SU-DHL-6 (cell line): ENCODE results near the gene PNPLA6.

Experiments
- H2AFZ ChIP-seq: fragments of 200-600 bp; sonication (generic); 2 replicates; pipeline ENCODE4 v1.6.1; 2014; ENCODE audit warnings: low read depth, mild to moderate bottlenecking, moderate library complexity, mixed read lengths, antibody characterized with exemption, low read length; ENCODE audit not compliant: severe bottlenecking
- H3F3A ChIP-seq: fragments of 200-600 bp; shearing (Covaris generic); 2 replicates; pipeline ENCODE4 v1.6.0; 2016; ENCODE audit warnings: antibody characterized with exemption, mild to moderate bottlenecking; ENCODE audit not compliant: insufficient read depth
- H3K27ac ChIP-seq: fragments of 200-600 bp; sonication (generic); 2 replicates; pipeline ENCODE4 v1.5.1; 2016; ENCODE audit warnings: low read depth, mild to moderate bottlenecking, low read length, moderate library complexity, mixed read lengths
- H3K27me3 ChIP-seq: fragments of 200-600 bp; sonication (generic), shearing (Covaris generic); 2 replicates; pipeline ENCODE4 v1.6.0; 2014; ENCODE audit warnings: mild to moderate bottlenecking, low read length
- H3K36me3 ChIP-seq: fragments of 200-600 bp; sonication (generic); 2 replicates; pipeline ENCODE4 v1.6.1; 2014; ENCODE audit warnings: mild to moderate bottlenecking, low read length, mixed read lengths
- H3K4me2 ChIP-seq: fragments of 300-600, 200-600 bp; shearing (Covaris generic), sonication (generic); 2 replicates; pipeline ENCODE4 v1.6.0; 2014; ENCODE audit warnings: low read length, low read depth, mild to moderate bottlenecking; ENCODE audit not compliant: poor library complexity, severe bottlenecking
- H3K4me3 ChIP-seq: fragments of 200-600 bp; sonication (generic); 2 replicates; pipeline ENCODE4 v1.5.1; 2014; ENCODE audit warnings: antibody characterized with exemption, low read length, mild to moderate bottlenecking, mixed read lengths; ENCODE audit not compliant: insufficient read depth, poor library complexity, severe bottlenecking
- H3K79me2 ChIP-seq: fragments of 200-600 bp; sonication (generic); 2 replicates; pipeline ENCODE4 v1.6.1; 2014; ENCODE audit warnings: mild to moderate bottlenecking, low read length, moderate library complexity; ENCODE audit not compliant: insufficient read depth
- H3K9ac ChIP-seq: fragments of 200-600 bp; sonication (generic); 2 replicates; pipeline ENCODE4 v1.7.0; 2014; ENCODE audit warnings: mild to moderate bottlenecking, low read length
- H3K9me2 ChIP-seq: fragments of 200-600 bp; sonication (generic); replicated peaks from 2 replicates; pipeline ENCODE4 v1.6.1; 2014; ENCODE audit warnings: low read length; ENCODE audit not compliant: insufficient read depth
- H3K9me3 ChIP-seq: fragments of 200-600 bp; sonication (generic); 2 replicates; pipeline ENCODE4 v1.6.1; 2014; ENCODE audit warnings: low read length, mixed read lengths; ENCODE audit not compliant: insufficient read depth
- H4K20me1 ChIP-seq: fragments of 200-600 bp; sonication (generic); 2 replicates; pipeline ENCODE4 v1.6.1; 2014; ENCODE audit warnings: low read depth, mild to moderate bottlenecking, antibody characterized with exemption, low read length, moderate library complexity, mixed read lengths
- EZH2phosphoT487 ChIP-seq: fragments of 200-600 bp; sonication (generic), shearing (Covaris generic); conservative IDR thresholded peaks from 2 replicates; pipeline ENCODE4 v1.6.1; 2018; ENCODE audit warnings: mild to moderate bottlenecking, antibody characterized with exemption, low read length, moderate library complexity, mixed read lengths
- TF ChIP-seq, protein P1 (sequence below): fragments of 200-600 bp; sonication (generic); IDR thresholded peaks from one replicate; pipeline ENCODE4 v1.5.1; 2017; ENCODE audit warnings: antibody characterized with exemption, mild to moderate bottlenecking, low read length, moderate library complexity; ENCODE audit not compliant: insufficient read depth, poor library complexity, severe bottlenecking

The PNPLA6 gene

DNA sequence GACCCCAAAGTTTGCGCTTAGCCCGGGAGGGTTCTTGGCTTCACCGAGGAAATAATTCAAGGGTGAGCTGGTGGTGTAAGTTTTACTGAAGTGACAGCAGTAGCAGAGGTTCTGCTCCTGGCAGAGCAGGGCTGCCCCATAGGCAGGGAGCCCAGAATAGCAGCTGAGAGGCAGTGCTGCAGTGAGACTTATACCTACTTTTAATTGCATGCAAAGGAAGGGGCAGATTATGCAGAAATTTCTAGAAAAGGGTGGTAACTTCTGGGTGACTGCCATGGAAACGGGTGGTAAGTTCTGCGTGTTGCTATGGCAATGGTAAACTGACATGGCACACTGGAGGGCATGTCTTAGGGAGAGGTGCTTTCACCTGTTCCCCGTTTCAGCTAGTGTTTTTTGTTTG lies 42.6 kb downstream of the PNPLA6 start:
- no peak for TF ChIP-seq EZH2phosphoT487
- TF ChIP-seq, protein P1, sequence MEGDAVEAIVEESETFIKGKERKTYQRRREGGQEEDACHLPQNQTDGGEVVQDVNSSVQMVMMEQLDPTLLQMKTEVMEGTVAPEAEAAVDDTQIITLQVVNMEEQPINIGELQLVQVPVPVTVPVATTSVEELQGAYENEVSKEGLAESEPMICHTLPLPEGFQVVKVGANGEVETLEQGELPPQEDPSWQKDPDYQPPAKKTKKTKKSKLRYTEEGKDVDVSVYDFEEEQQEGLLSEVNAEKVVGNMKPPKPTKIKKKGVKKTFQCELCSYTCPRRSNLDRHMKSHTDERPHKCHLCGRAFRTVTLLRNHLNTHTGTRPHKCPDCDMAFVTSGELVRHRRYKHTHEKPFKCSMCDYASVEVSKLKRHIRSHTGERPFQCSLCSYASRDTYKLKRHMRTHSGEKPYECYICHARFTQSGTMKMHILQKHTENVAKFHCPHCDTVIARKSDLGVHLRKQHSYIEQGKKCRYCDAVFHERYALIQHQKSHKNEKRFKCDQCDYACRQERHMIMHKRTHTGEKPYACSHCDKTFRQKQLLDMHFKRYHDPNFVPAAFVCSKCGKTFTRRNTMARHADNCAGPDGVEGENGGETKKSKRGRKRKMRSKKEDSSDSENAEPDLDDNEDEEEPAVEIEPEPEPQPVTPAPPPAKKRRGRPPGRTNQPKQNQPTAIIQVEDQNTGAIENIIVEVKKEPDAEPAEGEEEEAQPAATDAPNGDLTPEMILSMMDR = no peak
- no peak overlapping the region for H3K9ac ChIP-seq
- no peaks in the 10 kb centered on the region for H3K9me3 ChIP-seq
- H3F3A ChIP-seq = no peaks in the 10 kb centered on the region
- no peak overlapping the region for H3K27ac ChIP-seq
- H3K4me2 ChIP-seq = no peak overlapping the region
- no peaks in the 10 kb centered on the region for H4K20me1 ChIP-seq
- H2AFZ ChIP-seq = no peak overlapping the region
- no peaks in the 10 kb centered on the region for H3K27me3 ChIP-seq
- H3K36me3 ChIP-seq = no peaks in the 10 kb centered on the region
- no peak overlapping the region for H3K4me3 ChIP-seq
- no peaks in the 10 kb centered on the region for H3K9me2 ChIP-seq
- no peaks in the 10 kb centered on the region for H3K79me2 ChIP-seq

DNA sequence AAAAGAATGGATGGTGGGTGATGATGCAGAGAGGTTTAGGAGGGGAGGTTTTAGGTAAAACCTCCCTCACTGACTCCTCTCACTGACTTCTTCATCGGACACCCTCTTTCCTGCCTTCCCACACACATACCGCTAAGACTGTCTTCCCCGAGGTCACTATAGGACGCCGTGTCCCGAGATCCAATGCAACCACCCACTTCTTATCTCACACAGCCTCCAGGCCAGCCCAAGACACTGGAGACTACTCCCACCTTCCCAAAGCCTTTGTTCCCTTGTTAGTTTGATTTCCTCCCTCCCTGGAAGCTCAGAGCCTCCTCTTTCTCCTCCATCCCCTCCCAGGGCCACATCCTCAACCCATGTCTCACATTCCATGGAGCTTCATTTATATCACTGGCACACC lies 43.7 kb downstream of the PNPLA6 start:
- Histone ChIP-seq H3F3A (no peaks in the 10 kb centered on the region), H3K4me3 (no peak overlapping the region), H3K36me3 (no peaks in the 10 kb centered on the region), H2AFZ (no peak overlapping the region), H3K79me2 (no peaks in the 10 kb centered on the region), H3K9ac (no peak overlapping the region), H3K9me2 (no peaks in the 10 kb centered on the region), H3K9me3 (no peaks in the 10 kb centered on the region), H3K27me3 (no peaks in the 10 kb centered on the region), H3K4me2 (no peak overlapping the region), H4K20me1 (no peaks in the 10 kb centered on the region), H3K27ac (no peak overlapping the region)
- TF ChIP-seq, protein P1 = no peak
- TF ChIP-seq EZH2phosphoT487 = no peak

DNA sequence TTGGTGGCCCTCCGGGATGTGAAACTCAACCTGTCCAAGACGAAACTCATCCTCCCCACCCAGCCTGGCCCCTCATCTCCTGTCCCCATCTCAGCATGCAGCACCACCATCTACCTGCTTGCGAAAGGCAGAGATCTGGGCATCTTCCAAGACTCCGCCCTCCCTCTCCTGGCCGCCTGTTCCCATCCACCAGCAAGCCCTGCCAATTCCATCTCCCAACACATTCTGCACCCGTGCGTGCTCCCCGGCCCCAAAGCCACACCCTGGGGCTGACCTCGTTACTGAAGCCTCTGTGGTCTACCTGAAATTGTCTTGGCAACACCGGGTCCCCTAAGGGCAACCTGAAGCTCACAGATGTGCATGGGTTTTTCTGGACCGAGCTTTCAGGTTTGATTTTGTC lies 46.9 kb downstream of the PNPLA6 start:
- Histone ChIP-seq H3K27ac (no peak overlapping the region), H3K27me3 (no peaks in the 10 kb centered on the region), H3K9me3 (no peaks in the 10 kb centered on the region), H3K79me2 (no peaks in the 10 kb centered on the region), H3K4me3 (no peak overlapping the region), H3K36me3 (no peaks in the 10 kb centered on the region), H4K20me1 (no peaks in the 10 kb centered on the region), H3K4me2 (no peak overlapping the region), H2AFZ (no peak overlapping the region), H3K9me2 (no peaks in the 10 kb centered on the region), H3K9ac (no peak overlapping the region), H3F3A (no peaks in the 10 kb centered on the region)
- TF ChIP-seq, protein P1 = no peak
- no peak for TF ChIP-seq EZH2phosphoT487

DNA sequence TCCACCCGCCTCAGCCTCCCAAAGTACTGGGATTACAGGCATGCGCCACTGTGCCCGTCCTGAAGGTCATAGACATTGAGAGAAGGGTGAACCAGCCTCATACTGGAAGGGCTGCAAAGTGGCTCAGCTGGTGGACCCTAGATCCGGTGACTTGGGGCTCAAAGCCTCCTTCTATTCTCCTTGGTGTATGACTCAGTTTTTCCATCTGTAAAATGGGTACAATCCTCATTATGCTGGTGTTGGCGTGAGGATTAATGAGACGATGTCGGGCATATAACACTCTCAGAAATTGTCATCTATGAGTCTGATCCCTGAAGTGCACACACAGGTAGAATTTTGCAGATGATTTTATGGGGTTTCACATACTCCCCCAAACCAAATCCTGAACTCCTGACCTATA lies 54.3 kb downstream of the PNPLA6 start:
- H3K36me3 ChIP-seq = no peaks in the 10 kb centered on the region
- H3K4me3 ChIP-seq = no peak overlapping the region
- no peak overlapping the region for H3K9ac ChIP-seq
- no peak overlapping the region for H3K4me2 ChIP-seq
- no peaks in the 10 kb centered on the region for H3F3A ChIP-seq
- H3K79me2 ChIP-seq = no peaks in the 10 kb centered on the region
- no peak overlapping the region for H2AFZ ChIP-seq
- no peaks in the 10 kb centered on the region for H3K9me2 ChIP-seq
- no peaks in the 10 kb centered on the region for H3K27me3 ChIP-seq
- H3K27ac ChIP-seq = no peak overlapping the region
- H4K20me1 ChIP-seq = no peaks in the 10 kb centered on the region
- H3K9me3 ChIP-seq = no peaks in the 10 kb centered on the region
- TF ChIP-seq, protein P1 = no peak
- TF ChIP-seq EZH2phosphoT487 = no peak
